GM21423 (cell line): ENCODE data around the gene EMC9.
A peak's percentile ranks its signal among the peaks of the same experiment; 100 is the strongest.

Experiments
- ATAC-seq: cut with Tn5 transposase; IDR thresholded peaks from one replicate; pipeline ENCODE4 v1.9.1; 2021; ENCODE audit warnings: mild to moderate bottlenecking, moderate library complexity; ENCODE audit not compliant: unreplicated experiment

EMC9 gene

DNA sequence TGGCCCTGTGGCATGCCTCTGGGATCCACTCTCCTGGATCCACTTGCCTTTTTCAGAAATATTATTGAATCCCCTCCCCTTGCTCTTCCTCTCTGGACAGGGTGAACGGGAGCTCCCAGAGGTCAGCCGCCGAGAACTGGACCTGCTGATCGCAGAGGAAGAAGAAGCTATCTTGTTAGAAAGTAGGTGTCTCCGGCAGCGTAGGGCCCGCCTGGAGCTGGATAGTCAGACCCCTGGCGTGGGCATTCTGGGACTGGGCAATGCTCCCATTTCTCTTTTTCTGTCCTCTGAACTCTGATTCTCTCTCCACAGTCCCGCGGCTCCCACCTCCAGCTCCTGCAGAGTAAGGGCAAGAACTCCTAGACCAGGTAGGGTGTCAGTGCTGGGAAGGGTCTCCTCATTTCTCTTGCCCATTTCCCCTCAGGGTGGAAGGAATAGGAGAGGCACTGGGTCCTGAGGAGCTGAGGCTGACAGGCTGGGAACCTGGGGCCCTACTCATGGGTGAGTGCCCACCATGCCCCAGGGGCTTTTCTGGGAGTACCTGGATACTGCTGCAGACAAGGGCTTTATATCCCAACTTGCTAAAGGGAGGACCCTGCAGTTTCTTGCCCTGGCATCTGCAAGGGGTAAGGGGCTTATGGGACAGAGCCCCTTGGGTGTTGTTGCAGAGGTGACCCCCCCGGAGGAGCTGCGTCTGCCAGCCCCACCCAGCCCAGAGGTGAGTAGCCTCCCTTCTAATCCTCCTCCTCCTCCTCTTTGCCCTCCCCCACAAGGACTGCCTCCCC is 35.8 kb upstream of the EMC9 start:
- no peak for ATAC-seq

DNA sequence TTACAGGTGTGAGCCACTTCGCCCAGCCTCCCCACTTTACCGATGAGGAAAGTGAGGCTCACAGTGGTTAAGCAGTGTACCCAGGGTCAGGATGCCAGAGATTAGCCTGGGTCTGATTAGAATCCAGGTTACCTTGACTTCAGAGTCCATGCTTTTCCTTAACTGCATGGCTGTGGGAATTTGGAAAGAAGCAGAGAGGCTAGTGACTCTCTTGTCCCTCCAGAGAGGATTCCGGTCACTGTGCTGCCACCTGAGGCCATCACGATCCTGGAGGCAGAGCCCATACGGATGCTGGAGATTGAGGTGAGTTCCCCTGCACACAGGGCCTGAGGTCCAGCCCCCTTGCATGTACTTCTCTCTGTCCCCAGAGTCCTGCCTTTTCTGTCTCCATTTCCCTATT is 35.2 kb upstream of the EMC9 start:
- ATAC-seq, result no peak

DNA sequence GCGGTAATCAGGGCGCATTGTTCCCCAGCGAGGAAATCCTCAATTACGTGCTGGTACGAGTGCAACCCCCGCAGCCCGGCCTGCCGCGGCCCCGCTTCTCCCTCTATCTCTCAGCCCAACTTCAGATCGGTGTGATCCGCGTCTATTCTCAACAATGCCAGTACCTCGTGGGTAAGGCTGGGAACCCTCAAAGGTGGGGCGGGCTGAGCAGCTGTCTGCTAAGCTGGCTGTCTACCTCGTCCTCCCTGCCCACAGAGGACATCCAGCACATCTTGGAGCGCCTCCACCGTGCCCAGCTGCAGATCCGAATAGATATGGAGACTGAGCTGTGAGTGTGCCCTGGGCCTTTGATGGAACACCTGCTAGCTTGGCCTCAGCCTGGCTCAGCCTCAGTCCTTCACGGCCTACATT is 31.5 kb upstream of the EMC9 start:
- no peak for ATAC-seq

DNA sequence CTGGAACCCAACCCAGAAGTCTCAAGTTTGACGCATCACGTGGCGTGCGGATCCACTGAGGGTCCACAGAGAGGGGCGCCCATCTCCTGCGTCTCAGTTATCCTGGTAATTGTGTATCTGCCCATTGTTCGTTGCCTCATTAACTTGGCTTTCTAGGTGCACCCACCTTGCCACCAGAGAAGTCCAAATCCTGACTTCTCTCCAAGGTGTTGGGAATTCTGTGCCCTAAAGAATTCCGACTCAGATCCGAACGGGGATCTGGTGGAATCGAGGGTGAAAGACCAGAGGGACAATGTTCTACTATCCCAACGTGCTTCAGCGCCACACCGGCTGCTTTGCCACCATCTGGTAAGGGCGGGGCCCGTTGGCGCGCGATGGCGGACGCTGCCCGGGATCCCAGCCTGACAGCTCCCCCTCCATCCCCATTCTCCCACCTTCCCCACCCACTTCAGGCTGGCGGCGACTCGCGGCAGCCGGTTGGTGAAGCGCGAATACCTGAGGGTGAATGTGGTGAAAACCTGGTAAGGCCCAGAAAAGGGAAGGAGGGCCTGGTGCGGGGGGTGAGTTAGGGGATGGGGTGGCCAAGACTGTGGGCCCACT is 31.0 kb upstream of the EMC9 start:
- no peak for ATAC-seq

DNA sequence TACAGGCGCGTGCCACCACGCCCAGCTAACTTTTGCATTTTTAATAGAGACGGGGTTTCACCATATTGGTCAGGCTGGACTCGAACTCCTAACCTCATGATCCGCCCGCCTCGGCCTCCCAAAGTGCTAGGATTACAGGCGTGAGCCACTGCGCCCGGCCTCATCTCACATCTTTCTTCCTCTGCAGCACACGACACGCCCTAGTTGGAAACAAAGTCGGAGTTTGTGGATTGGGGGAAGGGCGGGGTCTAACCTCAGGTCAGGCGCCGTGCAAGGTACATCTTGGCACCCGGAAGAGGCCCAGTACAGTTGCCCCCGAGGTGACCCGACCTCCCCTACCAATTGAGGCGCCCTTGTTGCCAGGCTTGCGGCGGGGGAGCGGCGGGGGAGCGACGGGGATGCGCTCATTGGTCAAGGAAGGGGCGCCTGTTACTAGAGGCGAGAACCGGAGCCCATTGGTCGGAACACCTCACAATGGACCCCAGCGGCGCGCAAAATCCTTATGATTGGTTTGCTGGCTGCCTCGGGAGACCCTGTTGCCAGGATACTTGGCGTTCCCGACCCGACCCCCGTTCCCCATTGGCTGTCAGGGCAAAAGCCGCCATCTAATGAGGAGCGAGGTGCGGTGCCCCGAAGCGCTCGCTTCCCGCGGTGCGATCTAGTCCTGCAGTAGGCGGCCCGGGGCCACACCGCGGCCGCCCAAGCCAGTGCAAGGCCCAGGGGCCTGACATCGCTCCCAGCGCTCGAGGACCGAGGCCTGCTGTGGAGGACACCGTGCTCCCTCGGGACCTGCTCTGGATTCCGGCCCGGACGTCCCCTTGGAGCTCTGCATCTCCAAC is 30.2 kb upstream of the EMC9 start, which contains the start of gene REC8:
TSS of gene REC8 (plus strand) at position 659 of the 839 bp plus-strand sequence. CDS start 473 bp downstream, outside the sequence.
- peak; percentile 83 for ATAC-seq

DNA sequence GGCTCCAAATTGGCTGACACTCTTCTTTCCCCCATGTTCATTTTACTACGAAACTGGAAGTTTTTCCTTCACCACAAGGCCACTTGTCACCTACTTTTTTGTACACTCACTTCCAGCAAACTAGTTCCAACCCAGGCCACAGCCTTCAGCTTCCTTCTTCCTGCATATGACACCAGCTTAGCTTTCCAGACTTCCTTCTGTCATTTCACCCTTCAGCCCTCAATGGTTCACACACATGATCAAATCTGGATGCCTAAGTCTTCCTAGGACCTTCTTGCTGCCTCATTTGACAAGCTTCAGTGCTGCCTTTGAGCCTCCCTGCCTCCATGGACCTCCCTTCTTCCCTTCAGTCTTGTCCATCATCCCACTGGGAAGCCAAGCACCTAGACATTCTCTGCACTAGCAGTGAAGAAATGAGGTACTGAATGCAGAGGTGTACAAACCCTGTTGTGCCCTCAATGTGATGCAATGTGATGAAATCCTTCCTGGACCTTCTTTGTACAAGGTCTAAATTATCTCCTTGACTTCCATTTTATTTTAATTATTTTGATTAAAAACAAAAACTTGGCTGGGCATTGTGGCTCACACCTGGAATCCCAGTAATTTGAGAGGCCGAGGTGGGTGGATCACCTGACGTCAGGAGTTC is 26.2 kb upstream of the EMC9 start:
- ATAC-seq, result no peak

DNA sequence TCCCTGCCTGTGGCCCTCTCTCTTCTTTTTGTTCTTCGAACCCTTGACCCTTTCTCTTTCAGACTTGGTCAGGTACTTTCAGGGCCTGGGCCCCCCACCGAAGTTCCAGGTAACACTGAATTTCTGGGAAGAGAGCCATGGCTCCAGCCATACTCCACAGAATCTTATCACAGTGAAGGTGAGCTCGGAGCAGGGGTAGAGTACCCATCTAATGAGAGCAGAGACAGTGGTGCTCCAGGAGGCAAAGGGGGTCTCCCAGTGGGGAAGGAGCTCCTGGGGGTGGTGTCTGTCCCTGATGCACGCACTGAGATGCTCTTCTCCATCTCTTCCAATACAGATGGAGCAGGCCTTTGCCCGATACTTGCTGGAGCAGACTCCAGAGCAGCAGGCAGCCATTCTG is 24.4 kb upstream of the EMC9 start:
- ATAC-seq, result no peak

DNA sequence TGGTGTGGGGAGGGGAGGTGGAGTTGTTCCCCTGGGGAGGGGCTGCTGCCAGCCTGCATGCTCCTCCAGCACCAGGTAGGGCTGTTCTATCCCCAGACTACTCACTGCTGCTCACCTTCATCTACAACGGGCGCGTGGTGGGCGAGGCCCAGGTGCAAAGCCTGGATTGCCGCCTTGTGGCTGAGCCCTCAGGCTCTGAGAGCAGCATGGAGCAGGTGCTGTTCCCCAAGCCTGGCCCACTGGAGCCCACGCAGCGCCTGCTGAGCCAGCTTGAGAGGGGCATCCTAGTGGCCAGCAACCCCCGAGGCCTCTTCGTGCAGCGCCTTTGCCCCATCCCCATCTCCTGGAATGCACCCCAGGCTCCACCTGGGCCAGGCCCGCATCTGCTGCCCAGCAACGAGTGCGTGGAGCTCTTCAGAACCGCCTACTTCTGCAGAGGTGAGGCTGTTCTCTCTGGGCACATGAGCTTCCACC is 23.2 kb upstream of the EMC9 start:
- no peak for ATAC-seq

DNA sequence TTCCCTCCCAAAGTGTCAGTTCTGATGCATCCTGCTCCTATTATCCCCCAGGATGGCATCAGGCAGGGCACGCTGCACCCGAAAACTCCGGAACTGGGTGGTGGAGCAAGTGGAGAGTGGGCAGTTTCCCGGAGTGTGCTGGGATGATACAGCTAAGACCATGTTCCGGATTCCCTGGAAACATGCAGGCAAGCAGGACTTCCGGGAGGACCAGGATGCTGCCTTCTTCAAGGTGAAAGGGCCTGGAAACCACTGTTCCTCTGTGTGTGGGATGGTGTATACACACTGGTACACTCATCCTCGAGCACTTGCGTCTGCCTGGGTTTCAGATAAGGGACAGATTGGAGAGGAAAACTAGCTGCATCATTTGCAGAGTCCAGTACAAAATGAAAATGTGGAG is 20.7 kb upstream of the EMC9 start:
- ATAC-seq, result no peak

DNA sequence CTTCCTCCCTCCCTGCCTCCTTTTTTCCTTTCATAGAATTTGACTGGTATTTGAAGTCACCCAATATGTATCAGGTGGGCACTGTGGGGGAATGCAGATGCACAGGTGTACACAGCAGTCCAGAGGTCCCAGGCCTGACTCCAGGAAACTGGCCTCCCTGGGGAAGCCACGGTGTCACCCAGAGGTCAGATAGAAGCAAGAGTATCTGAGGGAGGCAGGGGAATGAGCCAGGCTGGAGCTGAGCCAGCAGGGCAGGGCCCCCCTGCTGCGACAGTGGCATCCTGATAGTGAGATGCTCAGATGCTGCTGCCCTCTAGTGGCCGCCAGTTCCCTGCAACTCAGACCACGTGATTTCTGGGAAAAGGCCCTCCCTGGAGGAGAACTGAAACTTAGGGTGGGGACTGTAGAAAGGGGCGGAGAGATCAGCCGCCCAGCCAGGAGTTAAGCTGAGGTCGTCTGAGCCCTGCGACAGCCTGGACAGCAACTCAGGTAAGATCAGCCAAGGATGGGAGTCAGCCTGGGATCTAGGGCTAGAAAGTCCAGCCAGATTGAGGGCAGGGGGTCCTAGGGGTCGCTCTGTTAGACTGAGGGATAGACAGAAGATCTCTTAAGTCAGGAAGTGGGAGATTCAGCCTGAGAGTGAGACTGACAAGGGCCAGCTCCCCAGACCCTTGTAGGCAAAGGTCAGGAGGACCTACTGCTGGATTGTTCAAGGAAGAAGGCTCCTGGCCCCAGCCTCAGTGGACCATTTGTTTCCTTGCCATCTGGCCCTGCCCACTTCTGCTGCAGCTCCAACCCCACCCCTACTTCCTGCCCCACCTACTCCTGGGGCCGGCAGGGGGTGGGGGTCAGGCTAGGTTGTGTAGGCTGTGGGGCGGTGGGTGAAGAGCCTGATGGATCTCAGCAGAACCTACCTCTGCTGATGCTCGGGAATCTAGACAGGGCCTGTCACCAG is 19.7 kb upstream of the EMC9 start, which contains the start of gene IRF9:
TSS of gene IRF9 (plus strand) at position 416 of the 955 bp plus-strand sequence. CDS start 880 bp downstream, outside the sequence.
- peak; percentile 79 for ATAC-seq

DNA sequence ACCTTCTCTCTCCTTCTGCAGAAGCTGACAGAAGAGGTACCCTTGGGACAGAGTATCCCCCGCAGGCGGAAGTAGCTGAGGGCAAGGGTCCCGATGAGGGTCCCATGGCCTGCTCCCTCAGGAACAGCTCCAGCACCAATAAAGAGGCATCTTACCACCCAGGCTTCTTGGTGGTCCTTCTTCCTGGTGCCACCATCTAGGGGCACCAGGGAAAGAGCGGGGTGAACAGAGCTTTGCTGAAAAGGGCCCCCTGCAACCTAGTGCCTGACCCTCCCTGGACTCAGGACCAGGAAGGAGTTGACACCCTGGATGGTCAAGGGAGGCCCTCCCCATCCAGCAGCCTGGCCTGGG is 19.1 kb upstream of the EMC9 start:
- ATAC-seq, result no peak

DNA sequence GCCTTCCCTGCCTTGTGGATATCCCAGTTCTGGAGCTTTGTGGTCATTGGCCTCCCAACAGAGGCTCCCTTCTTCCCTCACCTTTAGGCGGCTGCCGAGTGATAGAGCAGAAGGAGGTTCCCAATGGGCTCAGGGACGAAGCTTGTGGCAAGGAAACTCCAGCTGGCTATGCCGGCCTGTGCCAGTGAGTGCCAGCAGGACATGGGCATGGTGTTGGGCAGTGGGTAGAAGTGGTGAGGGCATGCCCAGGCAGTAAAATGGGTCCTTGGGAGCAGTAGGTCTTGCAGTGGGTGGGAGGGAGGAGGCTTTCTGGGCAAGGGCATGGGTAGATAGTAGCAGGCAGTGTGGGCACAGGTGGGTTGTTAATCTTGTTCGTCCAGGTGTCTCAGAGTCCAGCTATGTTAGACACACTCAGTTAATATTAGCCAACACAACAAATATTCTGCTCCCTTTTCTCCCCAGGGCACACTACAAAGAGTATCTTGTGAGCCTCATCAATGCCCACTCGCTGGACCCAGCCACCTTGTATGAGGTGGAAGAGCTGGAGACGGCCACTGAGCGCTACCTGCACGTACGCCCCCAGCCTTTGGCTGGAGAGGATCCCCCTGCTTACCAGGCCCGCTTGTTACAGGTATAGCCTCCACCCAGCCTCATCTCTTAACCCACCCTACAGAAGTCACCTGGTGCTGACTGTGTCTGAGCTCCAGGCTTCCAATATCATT is 18.5 kb upstream of the EMC9 start:
- no peak for ATAC-seq

DNA sequence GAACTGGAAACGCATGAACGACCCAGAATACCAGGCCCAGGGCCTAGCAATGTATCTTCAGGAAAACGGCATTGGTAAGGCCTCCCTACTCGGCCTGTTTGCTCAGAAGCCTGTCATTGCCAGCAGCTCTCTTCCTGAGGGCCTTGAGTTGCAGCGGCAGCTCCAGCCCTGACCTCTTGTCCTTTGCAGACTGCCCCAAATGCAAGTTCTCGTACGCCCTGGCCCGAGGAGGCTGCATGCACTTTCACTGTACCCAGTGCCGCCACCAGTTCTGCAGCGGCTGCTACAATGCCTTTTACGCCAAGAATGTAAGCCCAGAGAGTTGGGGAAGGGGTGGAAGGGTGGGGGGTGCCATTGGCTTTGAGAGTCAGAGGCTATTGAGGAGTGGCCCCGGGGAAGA is 15.9 kb upstream of the EMC9 start:
- no peak for ATAC-seq

DNA sequence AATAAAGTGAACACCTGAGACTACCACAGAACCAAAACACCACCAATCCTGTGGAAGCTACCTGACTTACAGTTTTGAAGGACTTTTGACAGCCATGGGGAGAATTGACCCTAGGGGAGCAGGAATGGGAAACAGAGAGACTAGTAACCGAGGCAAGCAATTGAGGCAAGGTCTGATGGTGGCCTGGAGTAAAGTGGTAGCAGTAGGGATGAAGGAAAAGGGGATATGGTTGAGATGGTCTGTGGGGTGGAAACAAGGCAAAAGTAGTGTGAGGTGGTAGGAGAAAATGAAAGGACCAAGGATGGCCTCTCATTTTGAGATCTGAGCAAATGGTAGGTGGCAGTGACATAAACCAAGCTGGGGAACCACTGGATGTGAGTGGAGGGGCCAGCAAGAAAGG is 15.4 kb upstream of the EMC9 start:
- no peak for ATAC-seq

DNA sequence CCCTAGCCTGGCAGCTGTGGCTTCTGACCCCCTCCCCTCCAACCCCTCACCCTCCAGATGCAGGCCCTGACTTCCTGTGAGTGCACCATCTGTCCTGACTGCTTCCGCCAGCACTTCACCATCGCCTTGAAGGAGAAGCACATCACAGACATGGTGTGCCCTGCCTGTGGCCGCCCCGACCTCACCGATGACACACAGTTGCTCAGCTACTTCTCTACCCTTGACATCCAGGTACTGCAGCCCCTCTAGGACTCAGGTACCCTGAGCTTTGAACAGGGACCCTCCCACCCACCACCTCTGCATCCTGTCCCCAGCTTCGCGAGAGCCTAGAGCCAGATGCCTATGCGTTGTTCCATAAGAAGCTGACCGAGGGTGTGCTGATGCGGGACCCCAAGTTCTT is 13.7 kb upstream of the EMC9 start:
- no peak for ATAC-seq

DNA sequence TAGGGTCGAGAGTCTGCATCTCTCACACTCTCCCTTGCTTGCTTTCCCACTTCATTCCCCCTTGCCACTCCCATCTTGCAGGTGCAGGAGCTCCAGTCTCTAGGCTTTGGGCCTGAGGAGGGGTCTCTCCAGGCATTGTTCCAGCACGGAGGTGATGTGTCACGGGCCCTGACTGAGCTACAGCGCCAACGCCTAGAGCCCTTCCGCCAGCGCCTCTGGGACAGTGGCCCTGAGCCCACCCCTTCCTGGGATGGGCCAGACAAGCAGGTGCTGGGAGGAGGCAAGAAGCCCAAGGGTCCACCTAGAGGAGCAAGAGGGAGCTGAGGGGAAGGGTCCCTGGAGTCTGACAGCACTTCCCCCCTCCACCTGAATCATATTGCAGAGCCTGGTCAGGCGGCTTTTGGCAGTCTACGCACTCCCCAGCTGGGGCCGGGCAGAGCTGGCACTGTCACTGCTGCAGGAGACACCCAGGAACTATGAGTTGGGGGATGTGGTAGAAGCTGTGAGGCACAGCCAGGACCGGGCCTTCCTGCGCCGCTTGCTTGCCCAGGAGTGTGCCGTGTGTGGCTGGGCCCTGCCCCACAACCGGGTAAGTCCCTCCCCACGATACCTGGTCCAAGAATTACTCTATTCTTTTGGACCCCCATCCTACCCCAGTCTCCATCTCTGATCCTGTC is 10.2 kb upstream of the EMC9 start:
- ATAC-seq, result no peak

DNA sequence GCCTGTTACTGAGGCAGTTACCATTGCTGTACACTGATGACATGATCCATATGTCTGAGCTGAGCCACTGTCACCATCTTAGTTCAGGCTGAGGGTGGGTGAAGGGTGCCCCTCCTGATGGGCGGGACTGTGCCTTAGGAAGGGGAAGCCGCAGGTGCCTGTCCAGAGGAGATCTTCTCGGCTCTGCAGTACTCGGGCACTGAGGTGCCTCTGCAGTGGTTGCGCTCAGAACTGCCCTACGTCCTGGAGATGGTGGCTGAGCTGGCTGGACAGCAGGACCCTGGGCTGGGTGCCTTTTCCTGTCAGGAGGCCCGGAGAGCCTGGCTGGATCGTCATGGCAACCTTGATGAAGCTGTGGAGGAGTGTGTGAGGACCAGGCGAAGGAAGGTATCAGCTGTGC is 9.6 kb upstream of the EMC9 start:
- no peak for ATAC-seq

DNA sequence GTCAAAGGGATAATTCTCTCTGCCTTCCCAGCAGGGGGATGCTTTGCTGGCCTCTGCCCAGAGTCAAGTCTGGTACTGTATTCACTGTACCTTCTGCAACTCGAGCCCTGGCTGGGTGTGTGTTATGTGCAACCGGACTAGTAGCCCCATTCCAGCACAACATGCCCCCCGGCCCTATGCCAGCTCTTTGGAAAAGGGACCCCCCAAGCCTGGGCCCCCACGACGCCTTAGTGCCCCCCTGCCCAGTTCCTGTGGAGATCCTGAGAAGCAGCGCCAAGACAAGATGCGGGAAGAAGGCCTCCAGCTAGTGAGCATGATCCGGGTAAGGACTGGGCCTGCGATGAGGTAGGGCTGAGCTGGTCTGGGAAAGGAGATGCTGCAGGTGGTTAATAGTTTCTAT is 9.2 kb upstream of the EMC9 start:
- no peak for ATAC-seq

DNA sequence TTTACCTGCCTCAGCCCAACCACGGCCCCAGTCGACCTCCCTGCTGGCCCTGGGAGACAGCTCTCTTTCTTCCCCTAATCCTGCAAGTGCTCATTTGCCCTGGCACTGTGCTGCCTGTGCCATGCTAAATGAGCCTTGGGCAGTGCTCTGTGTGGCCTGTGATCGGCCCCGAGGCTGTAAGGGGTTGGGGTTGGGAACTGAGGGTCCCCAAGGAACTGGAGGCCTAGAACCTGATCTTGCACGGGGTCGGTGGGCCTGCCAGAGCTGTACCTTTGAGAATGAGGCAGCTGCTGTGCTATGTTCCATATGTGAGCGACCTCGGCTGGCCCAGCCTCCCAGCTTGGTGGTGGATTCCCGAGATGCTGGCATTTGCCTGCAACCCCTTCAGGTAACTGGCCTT is 8.7 kb upstream of the EMC9 start:
- no peak for ATAC-seq
